CD4-positive, alpha-beta T cell treated with Interleukin-12 subunit alpha and Interleukin-12 subunit beta, for 1 hour (primary cell): Measurements from ENCODE around the gene EFNA5.

Experiments used
- DNase-seq: peaks from one replicate; pipeline ENCODE4 v3.0.0-alpha.2; 2020

The EFNA5 gene

GRCh38 chr5:107670932-107671741 is at the start of gene EFNA5:
Gene EFNA5 (minus strand): TSS chr5:107670937.
- DNase-seq, result peak; percentile 24

GRCh38 chr5:107719034-107719606 is 48.4 kb upstream of the EFNA5 start:
- DNase-seq, result no peak

- DNase-seq, result no peak
Measured at GRCh38 chr5:107717816-107718215, 47.1 kb upstream of the EFNA5 start.

GRCh38 chr5:107713228-107713627 is 42.5 kb upstream of the EFNA5 start:
- no peak for DNase-seq

GRCh38 chr5:107712359-107712870 is 41.7 kb upstream of the EFNA5 start:
- no peak for DNase-seq

GRCh38 chr5:107705402-107706014 is 34.8 kb upstream of the EFNA5 start:
- no peak for DNase-seq

- DNase-seq, result no peak
Measured at GRCh38 chr5:107704681-107705401, 34.1 kb upstream of the EFNA5 start.

- DNase-seq, result no peak
Measured at GRCh38 chr5:107700481-107700880, 29.7 kb upstream of the EFNA5 start.

GRCh38 chr5:107699425-107699824 is 28.7 kb upstream of the EFNA5 start:
- no peak for DNase-seq

GRCh38 chr5:107698286-107698685 is 27.5 kb upstream of the EFNA5 start:
- DNase-seq, result no peak

- DNase-seq, result no peak
Measured at GRCh38 chr5:107696498-107696897, 25.8 kb upstream of the EFNA5 start.

- no peak for DNase-seq
Measured at GRCh38 chr5:107696080-107696479, 25.3 kb upstream of the EFNA5 start.

GRCh38 chr5:107687937-107688336 is 17.2 kb upstream of the EFNA5 start:
- DNase-seq, result no peak

- no peak for DNase-seq
Measured at GRCh38 chr5:107687404-107687803, 16.7 kb upstream of the EFNA5 start.

GRCh38 chr5:107682533-107682932 is 11.8 kb upstream of the EFNA5 start:
- no peak for DNase-seq

GRCh38 chr5:107680799-107681198 is 10.1 kb upstream of the EFNA5 start:
- no peak for DNase-seq

GRCh38 chr5:107680099-107680498 is 9.4 kb upstream of the EFNA5 start:
- no peak for DNase-seq

- DNase-seq, result no peak
Measured at GRCh38 chr5:107676702-107677101, 6.0 kb upstream of the EFNA5 start.

GRCh38 chr5:107675201-107675600 is 4.5 kb upstream of the EFNA5 start:
- DNase-seq, result no peak

GRCh38 chr5:107674655-107675054 is 3.9 kb upstream of the EFNA5 start:
- no peak for DNase-seq

GRCh38 chr5:107673368-107674136 is 2.8 kb upstream of the EFNA5 start:
- peak; percentile 67 for DNase-seq

GRCh38 chr5:107673039-107673367 is 2.3 kb upstream of the EFNA5 start:
- DNase-seq, result no peak
